Kidney epithelial cell (primary cell): ENCODE measurements around the gene ADGRB2. TPM values are rescaled to one million over a fixed set of nuclear protein-coding genes. Genes with fewer than 3 reads are reported as not detected.

Experiments used
- DNase-seq: peaks from one replicate; pipeline ENCODE4 v3.0.0-alpha.2; 2010; ENCODE audit warnings: low read depth
- H3K27me3 ChIP-seq: 2 replicates; pipeline ENCODE4 v1.6.0; 2011; ENCODE audit warnings: low read length; ENCODE audit not compliant: control insufficient read depth, insufficient read depth
- H3K36me3 ChIP-seq: 2 replicates; pipeline ENCODE4 v1.5.1; 2011; ENCODE audit warnings: low read length; ENCODE audit not compliant: control insufficient read depth, insufficient read depth
- H3K4me3 ChIP-seq: 2 replicates; pipeline ENCODE4 v1.5.1; 2011; ENCODE audit warnings: low read depth, mild to moderate bottlenecking, control low read depth, low read length
- CTCF ChIP-seq: IDR thresholded peaks from 2 replicates; pipeline ENCODE4 v1.5.1; 2011; ENCODE audit warnings: mild to moderate bottlenecking, moderate library complexity, low read length, control low read depth, inconsistent platforms; ENCODE audit not compliant: insufficient read depth, poor library complexity, severe bottlenecking
- total RNA-seq: library from RNA; depleted of rRNA; stranded (reverse); fragments of >200 nt; gene quantifications from 2 replicates; pipeline ENCODE4 v1.2.3, GENCODE V29; 2015

ADGRB2 gene
- total RNA-seq, 1 donor from 2014 or later = 1.5 TPM

GRCh38 chr1:31805318-31805717 is 41.2 kb upstream of the ADGRB2 start:
- Histone ChIP-seq H3K4me3 (no peak overlapping the region), H3K36me3 (no peaks in the 10 kb centered on the region), H3K27me3 (no peaks in the 10 kb centered on the region)
- no peak for DNase-seq
- TF ChIP-seq CTCF = no peak

- DNase-seq = no peak
- no peaks in the 10 kb centered on the region for H3K27me3 ChIP-seq
- no peak for TF ChIP-seq CTCF
- no peak overlapping the region for H3K4me3 ChIP-seq
- no peaks in the 10 kb centered on the region for H3K36me3 ChIP-seq
Measured at GRCh38 chr1:31804098-31804497, 40.0 kb upstream of the ADGRB2 start.

GRCh38 chr1:31803610-31804009 is 39.5 kb upstream of the ADGRB2 start:
- Histone ChIP-seq H3K4me3 (no peak overlapping the region), H3K36me3 (no peaks in the 10 kb centered on the region), H3K27me3 (no peaks in the 10 kb centered on the region)
- no peak for DNase-seq
- no peak for TF ChIP-seq CTCF

GRCh38 chr1:31802190-31803150 is 38.3 kb upstream of the ADGRB2 start:
- H3K36me3 ChIP-seq = no peaks in the 10 kb centered on the region
- no peak for DNase-seq
- no peaks in the 10 kb centered on the region for H3K27me3 ChIP-seq
- no peak for TF ChIP-seq CTCF
- no peak overlapping the region for H3K4me3 ChIP-seq

- Histone ChIP-seq H3K4me3 (no peak overlapping the region), H3K27me3 (no peaks in the 10 kb centered on the region), H3K36me3 (no peaks in the 10 kb centered on the region)
- no peak for TF ChIP-seq CTCF
- no peak for DNase-seq
Measured at GRCh38 chr1:31801458-31801857, 37.3 kb upstream of the ADGRB2 start.

GRCh38 chr1:31800674-31800967 is 36.5 kb upstream of the ADGRB2 start:
- DNase-seq = no peak
- Histone ChIP-seq H3K36me3 (no peaks in the 10 kb centered on the region), H3K27me3 (no peaks in the 10 kb centered on the region), H3K4me3 (no peak overlapping the region)
- TF ChIP-seq CTCF = no peak
